K562 (cell line): ENCODE results near the gene TUBA1B. TPM values are rescaled to one million over a fixed set of nuclear protein-coding genes. Genes with fewer than 3 reads are reported as not detected.

Source experiments
- ATAC-seq: fragments of 200-7000 bp; cut with Tn5 transposase; 3 replicates; pipeline ENCODE4 v1.9.1; 2020; ENCODE audit warnings: moderate library complexity
- BruUV-seq: library from RNA; stranded (reverse); fragments of 400-500 nt; replicated peaks from 2 replicates; lab custom pipeline; 2021; lab: Mats Ljungman, UMichigan
- CTCF ChIA-PET: fragments of 300-600 bp; formaldehyde crosslinking; extraction: SDS; loops from one replicate; lab custom pipeline; 2021; ENCODE audit warnings: low intra/inter-chr PET ratio; lab: Yijun Ruan, JAX
- POLR2A ChIA-PET: fragments of 300-600, 350-650 bp; sonication (Branson Sonifier 250); formaldehyde crosslinking; extraction: SDS; loops from one replicate; lab custom pipeline; 2021; ENCODE audit warnings: antibody characterized with exemption, inconsistent platforms; lab: Yijun Ruan, JAX
- DNase-seq, 4 experiments: peaks; one replicate each; pipeline versions ENCODE4 v3.0.0 to v3.0.0-alpha.2; 2011 to 2018; ENCODE audit warnings: low spot score in 3 of 4, mixed read lengths in 3 of 4; ENCODE audit errors: extremely low read depth in 1 of 4
- FAIRE-seq: peaks from 2 replicates; lab custom pipeline; 2011; peaks lifted over from hg19 to GRCh38; lab: Jason Lieb, UNC
- H2AFZ ChIP-seq: 2 replicates; pipeline ENCODE4 v1.6.0; 2011; ENCODE audit warnings: low read depth, low read length, control low read depth, inconsistent platforms
- H3K27ac ChIP-seq: fragments of 200-600 bp; 3 replicates; pipeline ENCODE4 v1.8.0; 2011; ENCODE audit warnings: low read depth, mild to moderate bottlenecking, control low read depth, inconsistent platforms, low read length, moderate library complexity, mixed read lengths; ENCODE audit errors: extremely low read depth
- H3K27me3 ChIP-seq, 2 experiments: fragments of 300-600 bp in 1 of 2; 2 replicates in 1 of 2; 3 replicates in 1 of 2; pipeline versions ENCODE4 v1.6.0 to v1.8.0; 2011; ENCODE audit warnings: inconsistent platforms in 2 of 2, low read length in 2 of 2, mild to moderate bottlenecking in 1 of 2, mixed read lengths in 1 of 2, moderate library complexity in 1 of 2; ENCODE audit not compliant: control insufficient read depth in 2 of 2, insufficient read depth in 2 of 2
- H3K36me3 ChIP-seq: fragments of 300-600 bp; 3 replicates; pipeline ENCODE4 v1.8.0; 2011; ENCODE audit warnings: mild to moderate bottlenecking, low read length, inconsistent platforms; ENCODE audit not compliant: control insufficient read depth, insufficient read depth
- H3K4me1 ChIP-seq, 2 experiments: fragments of 200-600 bp in 1 of 2; replicated peaks in 1 of 2; 2 replicates in 1 of 2; 3 replicates in 1 of 2; pipeline versions ENCODE4 v1.5.1 to v1.8.0; 2011; ENCODE audit warnings: inconsistent platforms in 2 of 2, low read length in 2 of 2, mild to moderate bottlenecking in 1 of 2, mixed read lengths in 1 of 2, moderate library complexity in 1 of 2; ENCODE audit not compliant: control insufficient read depth in 2 of 2, insufficient read depth in 2 of 2
- H3K4me2 ChIP-seq: 2 replicates; pipeline ENCODE4 v1.6.1; 2011; ENCODE audit warnings: low read length, control low read depth, inconsistent platforms, mixed read lengths; ENCODE audit not compliant: insufficient read depth
- H3K4me3 ChIP-seq: fragments of 200-600 bp; sonication (generic), shearing (Covaris generic); 2 replicates; pipeline ENCODE4 v1.5.1; 2016; ENCODE audit warnings: control low read depth, inconsistent platforms
- H3K79me2 ChIP-seq: fragments of 200-600 bp; 3 replicates; pipeline ENCODE4 v1.8.0; 2011; ENCODE audit warnings: low read length, inconsistent platforms; ENCODE audit not compliant: control insufficient read depth, insufficient read depth
- H3K9ac ChIP-seq, 2 experiments: 2 replicates each; pipeline versions ENCODE4 v1.6.0 to v1.6.1; 2011; ENCODE audit warnings: low read depth in 2 of 2, low read length in 2 of 2, control low read depth in 1 of 2, inconsistent platforms in 1 of 2, mild to moderate bottlenecking in 1 of 2, mixed read lengths in 1 of 2; ENCODE audit not compliant: insufficient read depth in 1 of 2
- H3K9me1 ChIP-seq: one replicate; pipeline ENCODE4 v1.6.0; 2011; ENCODE audit warnings: inconsistent platforms, mild to moderate bottlenecking, low read length, moderate library complexity; ENCODE audit not compliant: control insufficient read depth, insufficient read depth
- H3K9me3 ChIP-seq: replicated peaks from 2 replicates; pipeline ENCODE4 v1.5.1; 2011; ENCODE audit warnings: low read depth, low read length, inconsistent platforms; ENCODE audit not compliant: control insufficient read depth, insufficient read depth
- H4K20me1 ChIP-seq: replicated peaks from 2 replicates; pipeline ENCODE4 v1.6.1; 2011; ENCODE audit warnings: low read length, inconsistent platforms, mixed read lengths; ENCODE audit not compliant: control insufficient read depth, insufficient read depth
- AFF4 ChIP-seq: sonication (generic); formaldehyde crosslinking; IDR thresholded peaks from 2 replicates; pipeline ENCODE4 v1.8.0; 2023; ENCODE audit warnings: mild to moderate bottlenecking, missing genetic modification reagents
- CSDE1 ChIP-seq, 2 experiments: fragments of 450-650 bp; IDR thresholded peaks; 2 replicates each; pipeline ENCODE4 v1.6.1; 2016; ENCODE audit warnings: mild to moderate bottlenecking in 1 of 2
- GTF2F1 ChIP-seq: IDR thresholded peaks from 2 replicates; pipeline ENCODE4 v1.6.1; 2011; ENCODE audit warnings: low read depth, low read length, improper control_type of control experiment
- HSF4 ChIP-seq: fragments of 250-450 bp; sonication (Bioruptor Pico); IDR thresholded peaks from 2 replicates; pipeline ENCODE4 v2.1.2; 2022; ENCODE audit warnings: mild to moderate bottlenecking, moderate library complexity, borderline replicate concordance
- ILF3 ChIP-seq: fragments of 450-650 bp; IDR thresholded peaks from 2 replicates; pipeline ENCODE4 v1.6.1; 2018; ENCODE audit warnings: antibody characterized with exemption, mild to moderate bottlenecking, moderate library complexity, borderline replicate concordance
- KDM2B ChIP-seq: fragments of 250-450 bp; sonication (Bioruptor Pico); IDR thresholded peaks from 2 replicates; pipeline ENCODE4 v1.8.0; 2021; ENCODE audit warnings: mild to moderate bottlenecking, moderate library complexity
- MITF ChIP-seq: IDR thresholded peaks from 2 replicates; pipeline ENCODE4 v1.6.1; 2014; ENCODE audit warnings: antibody characterized with exemption
- NCOA1 ChIP-seq: fragments of 450-650 bp; IDR thresholded peaks from 2 replicates; pipeline ENCODE4 v1.6.1; 2016; ENCODE audit warnings: low read depth
- NR4A1 ChIP-seq, 2 experiments: fragments of 250-450 bp in 1 of 2; fragments of 450-650 bp in 1 of 2; sonication (Bioruptor Pico) in 1 of 2; IDR thresholded peaks; 2 replicates each; pipeline versions ENCODE4 v1.4.0 to v1.6.1; 2016 to 2020; ENCODE audit warnings: mild to moderate bottlenecking in 2 of 2, missing compliant biosample characterization in 1 of 2, missing genetic modification characterization in 1 of 2, moderate library complexity in 1 of 2
- SMC3 ChIP-seq: conservative IDR thresholded peaks from 2 replicates; pipeline ENCODE4 v1.6.1; 2011; ENCODE audit warnings: low read depth, low read length, improper control_type of control experiment; ENCODE audit not compliant: insufficient read depth
- TFAP4 ChIP-seq: sonication (generic); formaldehyde crosslinking; IDR thresholded peaks from 2 replicates; pipeline ENCODE4 v1.8.0; 2022; ENCODE audit warnings: missing genetic modification reagents, mild to moderate bottlenecking, moderate library complexity, borderline replicate concordance
- XRCC5 ChIP-seq: fragments of 200-400 bp; formaldehyde crosslinking; IDR thresholded peaks from 2 replicates; pipeline ENCODE4 v1.6.1; 2017; ENCODE audit warnings: low read depth, mild to moderate bottlenecking, low read length
- ZFP1 ChIP-seq: fragments of 450-650 bp; formaldehyde crosslinking; IDR thresholded peaks from 2 replicates; pipeline ENCODE4 v1.4.0; 2020; ENCODE audit warnings: mild to moderate bottlenecking, mixed read lengths
- ZFPM2 ChIP-seq: fragments of 250-450 bp; sonication (Bioruptor Pico); IDR thresholded peaks from 2 replicates; pipeline ENCODE4 v1.5.1; 2022; ENCODE audit warnings: mild to moderate bottlenecking
- ZNF175 ChIP-seq: fragments of 200-800 bp; sonication (Bioruptor generic); IDR thresholded peaks from 2 replicates; pipeline ENCODE4 v1.6.1; 2016; ENCODE audit warnings: low read depth, mild to moderate bottlenecking, missing genetic modification characterization, missing compliant biosample characterization
- ZNF347 ChIP-seq: fragments of 450-650 bp; formaldehyde crosslinking; IDR thresholded peaks from 2 replicates; pipeline ENCODE4 v1.4.0; 2020; ENCODE audit warnings: low read depth, mild to moderate bottlenecking, moderate library complexity
- ZNF830 ChIP-seq: fragments of 250-450 bp; sonication (Bioruptor Pico); IDR thresholded peaks from 2 replicates; pipeline ENCODE4 v1.5.0; 2021; ENCODE audit warnings: mild to moderate bottlenecking
- WGBS: fragments of 100-300 bp; shearing (Covaris generic); methylation state at CpG from one replicate; pipeline ENCODE4 v1.1.6; 2016; ENCODE audit warnings: low coverage, mixed read lengths; ENCODE audit not compliant: insufficient coverage; ENCODE audit errors: missing lambda C conversion rate; 5-methylcytosine and 5-hydroxymethylcytosine counted together
- in situ Hi-C: fragments of 300-500 bp; cut with MboI; formaldehyde crosslinking; loops from 4 replicates; pipeline ENCODE4 v1.15.0; 2018; ENCODE audit warnings: inconsistent platforms, mixed read lengths
- intact Hi-C: fragments of 100-400 bp; cut with micrococcal nuclease; formaldehyde crosslinking; loops from 2 replicates; pipeline ENCODE4 v1.14.2; 2022
- polyA plus RNA-seq, 8 experiments: library from polyadenylated mRNA; depleted of rRNA in 4 of 8; stranded (reverse) in 5 of 8; unstranded in 3 of 8; fragments of >200 nt; fragmentation: Nextera tagmentation in 2 of 8; fragmentation: Illumina TruSeq in 1 of 8; extraction: Ambion mirVana in 2 of 8; extraction: Trizol in 1 of 8; gene quantifications; 2 replicates each; pipeline versions ENCODE4 v1.2.1 to v1.2.3, GENCODE V29; 2011 to 2014; ENCODE audit warnings: inconsistent platforms in 1 of 8, missing spikeins in 1 of 8
- total RNA-seq, 7 experiments: library from RNA; depleted of rRNA in 6 of 7; stranded (reverse); fragments of >200 nt in 6 of 7; fragmentation: Illumina TruSeq in 2 of 7; extraction: Trizol in 2 of 7; gene quantifications; 2 replicates each; pipeline versions ENCODE4 v1.2.1 to v1.2.3, GENCODE V29; 2011 to 2021; ENCODE audit warnings: low replicate concordance in 1 of 7

Gene TUBA1B
- total and polyA plus RNA-seq, 9 of the 15 experiments (the other 6 are each of a cell fraction or from before 2014, with no cell fraction given): 2,189 to 4,624 (median 2,628) TPM

- Histone ChIP-seq H3K9ac (peak overlapping the region in 1 of 2 experiments; percentile 63; a peak in 1 of 4 replicates), H3K4me3 (no peak overlapping the region), H4K20me1 (no peaks in the 10 kb centered on the region), H3K79me2 (peaks cover 12% of the 10 kb centered on the region; the same call in 1 of the 3 replicates), H3K9me3 (no peaks in the 10 kb centered on the region), H3K4me2 (no peak overlapping the region), H2AFZ (no peak overlapping the region), H3K27me3 (no peaks in the 10 kb centered on the region), H3K4me1 (peaks cover 27 to 28% of the 10 kb centered on the region in 2 experiments), H3K27ac (no peak overlapping the region; the same call in 2 of the 3 replicates), H3K36me3 (peaks cover 60% of the 10 kb centered on the region), H3K9me1 (peaks cover 4% of the 10 kb centered on the region)
- WGBS: 10% methylated on average over 4 of the region's 4 CpGs
- no TSS peak for BruUV-seq
- FAIRE-seq (peak; percentile 92), ATAC-seq (peak; percentile 76), DNase-seq (peak; percentile 68 to 78 (median 74))
- in situ Hi-C loops (loop anchor here (5.0 kb wide), 1 partner anchor 36 kb away; the partner anchor contains the start of gene KMT2D), intact Hi-C loops (loop anchor here (1.0 kb wide), 1 partner anchor 34 kb away; no protein-coding TSS in a partner anchor)
- POLR2A ChIA-PET: interaction anchor here (0.7 to 5.0 kb wide), 13 partner anchors 11 to 169 kb away, joined by 3 to 51 read pairs (median 4); partner anchors contain the start of genes LMBR1L, RHEBL1, TUBA1B and TUBA1C
- CTCF ChIA-PET: interaction anchor here (0.6 to 2.0 kb wide), 3 partner anchors 34 to 137 kb away, joined by 3 to 7 read pairs (median 4); partner anchors contain the start of gene KMT2D
- TF ChIP-seq CSDE1 (IDR thresholded peaks at IDR 0.05) (no peak), MITF (no peak), ZFP1 (CRISPR knock-in tag) (no peak), ZNF830 (CRISPR knock-in tag) (no peak), ZNF175 (no peak), GTF2F1 (no peak), ZNF347 (CRISPR knock-in tag) (no peak), ZFPM2 (CRISPR knock-in tag) (no peak), TFAP4 (CRISPR knock-in tag) (peak; percentile 39; the same call in 1 of the 2 replicates), SMC3 (peak; percentile 71), KDM2B (no peak), NR4A1 (CRISPR knock-in tag; IDR thresholded peaks at IDR 0.05) (no peak), NR4A1 (tag; IDR thresholded peaks at IDR 0.05) (no peak), HSF4 (CRISPR knock-in tag) (no peak), NCOA1 (no peak), ILF3 (no peak), XRCC5 (peak; percentile 49; the same call in 1 of the 2 replicates), AFF4 (CRISPR knock-in tag) (no peak)
These were observed 33.2 kb downstream of the TUBA1B start for GRCh38 chr12:49098035-49098451.
